HEK293 (cell line): ENCODE data around the gene ENO4.

ENCODE experiments used
- CTCF ChIA-PET: fragments of 350-600 bp; formaldehyde crosslinking; extraction: SDS; loops from one replicate; lab custom pipeline; 2021; ENCODE audit warnings: antibody characterized with exemption; lab: Yijun Ruan, JAX
- POLR2A ChIA-PET: fragments of 300-600 bp; formaldehyde crosslinking; extraction: SDS; loops from one replicate; lab custom pipeline; 2020; ENCODE audit warnings: antibody characterized with exemption, inconsistent platforms; lab: Yijun Ruan, JAX
- H3K27ac ChIP-seq: fragments of 200-500 bp; sonication (Bioruptor generic); 2 replicates; pipeline ENCODE4 v1.5.1; 2014; ENCODE audit warnings: low read depth, low read length, control low read depth, inconsistent platforms; ENCODE audit errors: extremely low read depth
- H3K36me3 ChIP-seq, 2 experiments: fragments of 200-500 bp in 1 of 2; sonication (Bioruptor generic) in 1 of 2; 1 replicate in 1 of 2; 2 replicates in 1 of 2; pipeline ENCODE4 v1.5.1; 2014 to 2017; ENCODE audit warnings: inconsistent platforms in 2 of 2, low read length in 2 of 2; ENCODE audit not compliant: control insufficient read depth in 2 of 2, insufficient read depth in 1 of 2
- H3K4me1 ChIP-seq: fragments of 200-500 bp; sonication (Bioruptor generic); 2 replicates; pipeline ENCODE4 v1.5.1; 2014; ENCODE audit warnings: mild to moderate bottlenecking, low read length, inconsistent platforms; ENCODE audit not compliant: control insufficient read depth, insufficient read depth
- H3K4me3 ChIP-seq: 2 replicates; pipeline ENCODE4 v1.5.1; 2011; ENCODE audit warnings: low read depth, mild to moderate bottlenecking, control low read depth, low read length, moderate library complexity
- H3K9me3 ChIP-seq: fragments of 200-500 bp; sonication (Bioruptor generic); 2 replicates; pipeline ENCODE4 v1.5.1; 2014; ENCODE audit warnings: low read depth, low read length, inconsistent platforms; ENCODE audit not compliant: control insufficient read depth, insufficient read depth
- BCL11B ChIP-seq: fragments of 450-650 bp; formaldehyde crosslinking; IDR thresholded peaks from 2 replicates; pipeline ENCODE4 v1.5.1; 2016; ENCODE audit warnings: low read depth, missing biosample characterization, missing genetic modification characterization
- EGR2 ChIP-seq: fragments of 450-650 bp; formaldehyde crosslinking; IDR thresholded peaks from 2 replicates; pipeline ENCODE4 v1.5.1; 2016; ENCODE audit warnings: low read depth, missing biosample characterization, missing genetic modification characterization
- GFI1B ChIP-seq: fragments of 450-650 bp; formaldehyde crosslinking; IDR thresholded peaks from 2 replicates; pipeline ENCODE4 v1.5.1; 2016; ENCODE audit warnings: missing biosample characterization, missing genetic modification characterization
- KLF7 ChIP-seq: fragments of 450-650 bp; formaldehyde crosslinking; IDR thresholded peaks from 2 replicates; pipeline ENCODE4 v1.5.1; 2016; ENCODE audit warnings: missing biosample characterization, missing genetic modification characterization, borderline replicate concordance
- OSR2 ChIP-seq: fragments of 450-650 bp; formaldehyde crosslinking; IDR thresholded peaks from 2 replicates; pipeline ENCODE4 v1.5.1; 2016; ENCODE audit warnings: missing biosample characterization, missing genetic modification characterization
- PRDM2 ChIP-seq: fragments of 450-650 bp; formaldehyde crosslinking; IDR thresholded peaks from 2 replicates; pipeline ENCODE4 v1.5.1; 2016; ENCODE audit warnings: missing biosample characterization, missing genetic modification characterization, borderline replicate concordance
- RBAK ChIP-seq: fragments of 450-650 bp; formaldehyde crosslinking; IDR thresholded peaks from 2 replicates; pipeline ENCODE4 v1.5.1; 2016; ENCODE audit warnings: missing biosample characterization, missing genetic modification characterization
- SP2 ChIP-seq: fragments of 450-650 bp; formaldehyde crosslinking; IDR thresholded peaks from 2 replicates; pipeline ENCODE4 v1.5.1; 2016; ENCODE audit warnings: missing biosample characterization, missing genetic modification characterization
- ZFP3 ChIP-seq: fragments of 450-650 bp; formaldehyde crosslinking; IDR thresholded peaks from 2 replicates; pipeline ENCODE4 v1.5.1; 2016; ENCODE audit warnings: low read depth, missing biosample characterization, missing genetic modification characterization
- ZNF112 ChIP-seq: fragments of 450-650 bp; formaldehyde crosslinking; IDR thresholded peaks from 2 replicates; pipeline ENCODE4 v1.5.0; 2017; ENCODE audit warnings: missing biosample characterization, missing genetic modification characterization
- ZNF155 ChIP-seq: fragments of 450-650 bp; formaldehyde crosslinking; IDR thresholded peaks from 2 replicates; pipeline ENCODE4 v1.5.1; 2016; ENCODE audit warnings: missing biosample characterization, missing genetic modification characterization
- ZNF24 ChIP-seq: fragments of 450-650 bp; formaldehyde crosslinking; IDR thresholded peaks from 2 replicates; pipeline ENCODE4 v1.5.1; 2016; ENCODE audit warnings: missing biosample characterization, missing genetic modification characterization
- ZNF560 ChIP-seq: fragments of 450-650 bp; formaldehyde crosslinking; IDR thresholded peaks from 2 replicates; pipeline ENCODE4 v1.5.1; 2017; ENCODE audit warnings: missing biosample characterization, missing genetic modification characterization, borderline replicate concordance
- ZNF624 ChIP-seq: fragments of 450-650 bp; formaldehyde crosslinking; IDR thresholded peaks from 2 replicates; pipeline ENCODE4 v1.5.1; 2017; ENCODE audit warnings: missing biosample characterization, missing genetic modification characterization
- ZNF626 ChIP-seq: fragments of 450-650 bp; sonication (Bioruptor Pico); formaldehyde crosslinking; IDR thresholded peaks from 2 replicates; pipeline ENCODE4 v1.5.1; 2018; ENCODE audit warnings: missing biosample characterization, missing genetic modification characterization, inconsistent platforms
- ZNF776 ChIP-seq: fragments of 450-650 bp; formaldehyde crosslinking; IDR thresholded peaks from 2 replicates; pipeline ENCODE4 v1.5.0; 2017; ENCODE audit warnings: missing biosample characterization, missing genetic modification characterization, borderline replicate concordance
- ZNF791 ChIP-seq: fragments of 450-650 bp; formaldehyde crosslinking; IDR thresholded peaks from 2 replicates; pipeline ENCODE4 v1.5.1; 2016; ENCODE audit warnings: missing biosample characterization, missing genetic modification characterization
- TF ChIP-seq, protein P1 (sequence below): fragments of 450-650 bp; formaldehyde crosslinking; IDR thresholded peaks from 2 replicates; pipeline ENCODE4 v1.5.1; 2016; ENCODE audit warnings: missing biosample characterization, missing genetic modification characterization, low read depth
- TF ChIP-seq, protein P2 (sequence below): IDR thresholded peaks from 2 replicates; pipeline ENCODE4 v1.6.1; 2011; ENCODE audit warnings: mild to moderate bottlenecking, low read depth, low read length, borderline replicate concordance
- TF ChIP-seq, protein P3 (sequence below): fragments of 450-650 bp; formaldehyde crosslinking; IDR thresholded peaks from 2 replicates; pipeline ENCODE4 v1.5.0; 2017; ENCODE audit warnings: missing biosample characterization, missing genetic modification characterization, borderline replicate concordance
- TF ChIP-seq, protein P4 (sequence below): fragments of 450-650 bp; IDR thresholded peaks from 2 replicates; pipeline ENCODE4 v1.5.1; 2018; ENCODE audit warnings: missing biosample characterization, missing genetic modification characterization

ENO4 gene

GRCh38 chr10:116873134-116873533, 23.8 kb downstream of the ENO4 start (continued):
- TF ChIP-seq EGR2, result no peak
- no peak for TF ChIP-seq ZNF155 (tag by site-specific recombination)
- TF ChIP-seq SP2, result no peak
- TF ChIP-seq, protein P1, sequence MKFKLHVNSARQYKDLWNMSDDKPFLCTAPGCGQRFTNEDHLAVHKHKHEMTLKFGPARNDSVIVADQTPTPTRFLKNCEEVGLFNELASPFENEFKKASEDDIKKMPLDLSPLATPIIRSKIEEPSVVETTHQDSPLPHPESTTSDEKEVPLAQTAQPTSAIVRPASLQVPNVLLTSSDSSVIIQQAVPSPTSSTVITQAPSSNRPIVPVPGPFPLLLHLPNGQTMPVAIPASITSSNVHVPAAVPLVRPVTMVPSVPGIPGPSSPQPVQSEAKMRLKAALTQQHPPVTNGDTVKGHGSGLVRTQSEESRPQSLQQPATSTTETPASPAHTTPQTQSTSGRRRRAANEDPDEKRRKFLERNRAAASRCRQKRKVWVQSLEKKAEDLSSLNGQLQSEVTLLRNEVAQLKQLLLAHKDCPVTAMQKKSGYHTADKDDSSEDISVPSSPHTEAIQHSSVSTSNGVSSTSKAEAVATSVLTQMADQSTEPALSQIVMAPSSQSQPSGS (tag by site-specific recombination), result no peak
- TF ChIP-seq KLF7 (tag by site-specific recombination), result no peak
- TF ChIP-seq RBAK (tag by site-specific recombination), result no peak
- TF ChIP-seq, protein P2, sequence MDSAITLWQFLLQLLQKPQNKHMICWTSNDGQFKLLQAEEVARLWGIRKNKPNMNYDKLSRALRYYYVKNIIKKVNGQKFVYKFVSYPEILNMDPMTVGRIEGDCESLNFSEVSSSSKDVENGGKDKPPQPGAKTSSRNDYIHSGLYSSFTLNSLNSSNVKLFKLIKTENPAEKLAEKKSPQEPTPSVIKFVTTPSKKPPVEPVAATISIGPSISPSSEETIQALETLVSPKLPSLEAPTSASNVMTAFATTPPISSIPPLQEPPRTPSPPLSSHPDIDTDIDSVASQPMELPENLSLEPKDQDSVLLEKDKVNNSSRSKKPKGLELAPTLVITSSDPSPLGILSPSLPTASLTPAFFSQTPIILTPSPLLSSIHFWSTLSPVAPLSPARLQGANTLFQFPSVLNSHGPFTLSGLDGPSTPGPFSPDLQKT, result no peak
- TF ChIP-seq ZNF560 (tag by site-specific recombination), result no peak
- TF ChIP-seq ZNF626 (tag by site-specific recombination), result no peak
- no peak for TF ChIP-seq GFI1B
- TF ChIP-seq, protein P3, sequence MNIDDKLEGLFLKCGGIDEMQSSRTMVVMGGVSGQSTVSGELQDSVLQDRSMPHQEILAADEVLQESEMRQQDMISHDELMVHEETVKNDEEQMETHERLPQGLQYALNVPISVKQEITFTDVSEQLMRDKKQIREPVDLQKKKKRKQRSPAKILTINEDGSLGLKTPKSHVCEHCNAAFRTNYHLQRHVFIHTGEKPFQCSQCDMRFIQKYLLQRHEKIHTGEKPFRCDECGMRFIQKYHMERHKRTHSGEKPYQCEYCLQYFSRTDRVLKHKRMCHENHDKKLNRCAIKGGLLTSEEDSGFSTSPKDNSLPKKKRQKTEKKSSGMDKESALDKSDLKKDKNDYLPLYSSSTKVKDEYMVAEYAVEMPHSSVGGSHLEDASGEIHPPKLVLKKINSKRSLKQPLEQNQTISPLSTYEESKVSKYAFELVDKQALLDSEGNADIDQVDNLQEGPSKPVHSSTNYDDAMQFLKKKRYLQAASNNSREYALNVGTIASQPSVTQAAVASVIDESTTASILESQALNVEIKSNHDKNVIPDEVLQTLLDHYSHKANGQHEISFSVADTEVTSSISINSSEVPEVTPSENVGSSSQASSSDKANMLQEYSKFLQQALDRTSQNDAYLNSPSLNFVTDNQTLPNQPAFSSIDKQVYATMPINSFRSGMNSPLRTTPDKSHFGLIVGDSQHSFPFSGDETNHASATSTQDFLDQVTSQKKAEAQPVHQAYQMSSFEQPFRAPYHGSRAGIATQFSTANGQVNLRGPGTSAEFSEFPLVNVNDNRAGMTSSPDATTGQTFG, result no peak

DNA sequence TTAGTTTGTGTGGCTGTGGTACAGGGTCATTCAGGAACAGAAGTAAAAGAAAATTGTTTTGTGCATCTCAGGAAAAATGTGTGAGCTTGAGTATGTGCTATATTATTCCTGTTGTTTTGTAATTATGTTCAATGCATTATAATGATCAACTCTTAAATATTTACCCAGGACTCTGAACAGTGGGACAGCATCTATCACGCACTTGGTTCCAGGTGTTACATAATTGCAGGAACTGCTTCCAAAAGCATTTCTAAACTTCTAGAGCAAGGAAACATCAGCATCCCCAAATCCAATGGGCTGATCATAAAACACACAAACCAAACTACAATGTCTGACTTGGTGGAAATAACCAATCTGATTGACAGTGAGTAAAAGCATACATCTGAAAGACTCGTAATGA, 26.6 kb downstream of the ENO4 start:
- H3K27ac ChIP-seq, result no peak overlapping the region

GRCh38 chr10:116877391-116877790, 28.1 kb downstream of the ENO4 start:
- Histone ChIP-seq H3K27ac (no peak overlapping the region), H3K4me1 (no peaks in the 10 kb centered on the region), H3K36me3 (peaks cover 0 to 4% of the 10 kb centered on the region in 2 experiments; a peak in 1 of 3 replicates), H3K4me3 (no peak overlapping the region), H3K9me3 (no peaks in the 10 kb centered on the region)
- CTCF ChIA-PET, result no interaction called here
- POLR2A ChIA-PET, result no interaction called here
- TF ChIP-seq PRDM2, result no peak
- no peak for TF ChIP-seq GFI1B
- TF ChIP-seq, protein P4, sequence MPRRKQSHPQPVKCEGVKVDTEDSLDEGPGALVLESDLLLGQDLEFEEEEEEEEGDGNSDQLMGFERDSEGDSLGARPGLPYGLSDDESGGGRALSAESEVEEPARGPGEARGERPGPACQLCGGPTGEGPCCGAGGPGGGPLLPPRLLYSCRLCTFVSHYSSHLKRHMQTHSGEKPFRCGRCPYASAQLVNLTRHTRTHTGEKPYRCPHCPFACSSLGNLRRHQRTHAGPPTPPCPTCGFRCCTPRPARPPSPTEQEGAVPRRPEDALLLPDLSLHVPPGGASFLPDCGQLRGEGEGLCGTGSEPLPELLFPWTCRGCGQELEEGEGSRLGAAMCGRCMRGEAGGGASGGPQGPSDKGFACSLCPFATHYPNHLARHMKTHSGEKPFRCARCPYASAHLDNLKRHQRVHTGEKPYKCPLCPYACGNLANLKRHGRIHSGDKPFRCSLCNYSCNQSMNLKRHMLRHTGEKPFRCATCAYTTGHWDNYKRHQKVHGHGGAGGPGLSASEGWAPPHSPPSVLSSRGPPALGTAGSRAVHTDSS (tag by site-specific recombination), result no peak
- no peak for TF ChIP-seq ZNF776 (tag by site-specific recombination)
- TF ChIP-seq ZFP3, result no peak
- no peak for TF ChIP-seq BCL11B (tag by site-specific recombination)

More for the DNA sequence above, 26.6 kb downstream of the ENO4 start:
- H3K9me3 ChIP-seq, result no peaks in the 10 kb centered on the region
- POLR2A ChIA-PET, result no interaction called here
- H3K36me3 ChIP-seq, result peaks cover 0 to 2% of the 10 kb centered on the region in 2 experiments; a peak in 1 of 3 replicates
- CTCF ChIA-PET, result interaction anchor here (0.8 kb wide), 1 partner anchor 33 kb away, joined by 3 read pairs; no protein-coding TSS in a partner anchor
- H3K4me3 ChIP-seq, result no peak overlapping the region
- H3K4me1 ChIP-seq, result no peaks in the 10 kb centered on the region
- TF ChIP-seq ZNF791 (tag by site-specific recombination) (no peak), ZNF112 (no peak), OSR2 (tag by site-specific recombination) (no peak), ZNF24 (tag by site-specific recombination) (no peak), ZNF624 (tag by site-specific recombination) (no peak), GFI1B (no peak)
- TF ChIP-seq, protein P4 (tag by site-specific recombination), result no peak
- TF ChIP-seq, all 188 proteins: peak for 0
